Neural crest cell (in vitro differentiated cells): Measurements from ENCODE around the gene PSD4. TPM values are rescaled to one million over a fixed set of nuclear protein-coding genes. Genes with fewer than 3 reads are reported as not detected.
A peak's percentile ranks its signal among the peaks of the same experiment; 100 is the strongest.

Experiments used
- DNase-seq: peaks from one replicate; pipeline ENCODE4 v3.0.0; 2021; ENCODE audit warnings: low read depth, mixed read lengths, low spot score
- H3K27ac Mint-ChIP-seq: one replicate; pipeline ENCODE4 v1.8.0; 2021; ENCODE audit warnings: mild to moderate bottlenecking, mixed read lengths; ENCODE audit not compliant: unreplicated experiment
- H3K27me3 Mint-ChIP-seq: 2 replicates; pipeline ENCODE4 v1.8.0; 2021; ENCODE audit warnings: low read depth, mild to moderate bottlenecking, mixed read lengths
- H3K36me3 Mint-ChIP-seq: 2 replicates; pipeline ENCODE4 v1.8.0; 2021; ENCODE audit warnings: low read depth, mild to moderate bottlenecking, mixed read lengths
- H3K4me1 Mint-ChIP-seq: 2 replicates; pipeline ENCODE4 v1.8.0; 2021; ENCODE audit warnings: mixed read lengths
- H3K4me3 Mint-ChIP-seq: one replicate; pipeline ENCODE4 v1.8.0; 2021; ENCODE audit warnings: mild to moderate bottlenecking, mixed read lengths
- H3K9me3 Mint-ChIP-seq: 2 replicates; pipeline ENCODE4 v1.8.0; 2021; ENCODE audit warnings: mixed read lengths
- total RNA-seq: library from RNA; stranded (reverse); gene quantifications from 2 replicates; pipeline ENCODE4 v1.2.1, GENCODE V29; 2021
- TF ChIP-seq, protein P1 (sequence below): fragments of 200-600 bp; sonication (generic); conservative IDR thresholded peaks from 2 replicates; pipeline ENCODE4 v1.5.0; 2021; ENCODE audit warnings: antibody characterized with exemption, mild to moderate bottlenecking

The PSD4 gene
- total RNA-seq, 1 donor from 2014 or later: 2.9 TPM

DNA sequence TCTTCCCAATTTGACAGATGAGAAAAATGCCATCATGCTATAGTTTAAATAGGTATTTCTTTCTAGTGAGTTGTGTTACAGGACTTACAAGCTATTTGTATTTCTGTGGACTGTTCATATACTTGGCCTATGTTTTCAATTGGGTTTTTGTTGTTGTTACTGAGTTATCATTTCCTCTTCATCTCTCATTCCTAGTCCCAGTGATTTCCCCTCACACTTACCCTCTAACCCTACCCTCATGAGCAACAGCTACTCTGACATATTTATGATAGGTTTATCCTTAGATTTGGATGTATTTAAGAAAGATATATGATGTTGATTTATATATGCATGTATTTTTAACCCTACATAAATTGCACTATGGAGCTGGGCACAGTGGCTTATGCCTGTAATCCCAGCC is 10.9 kb upstream of the PSD4 start:
- no peak for DNase-seq
- TF ChIP-seq, protein P1, sequence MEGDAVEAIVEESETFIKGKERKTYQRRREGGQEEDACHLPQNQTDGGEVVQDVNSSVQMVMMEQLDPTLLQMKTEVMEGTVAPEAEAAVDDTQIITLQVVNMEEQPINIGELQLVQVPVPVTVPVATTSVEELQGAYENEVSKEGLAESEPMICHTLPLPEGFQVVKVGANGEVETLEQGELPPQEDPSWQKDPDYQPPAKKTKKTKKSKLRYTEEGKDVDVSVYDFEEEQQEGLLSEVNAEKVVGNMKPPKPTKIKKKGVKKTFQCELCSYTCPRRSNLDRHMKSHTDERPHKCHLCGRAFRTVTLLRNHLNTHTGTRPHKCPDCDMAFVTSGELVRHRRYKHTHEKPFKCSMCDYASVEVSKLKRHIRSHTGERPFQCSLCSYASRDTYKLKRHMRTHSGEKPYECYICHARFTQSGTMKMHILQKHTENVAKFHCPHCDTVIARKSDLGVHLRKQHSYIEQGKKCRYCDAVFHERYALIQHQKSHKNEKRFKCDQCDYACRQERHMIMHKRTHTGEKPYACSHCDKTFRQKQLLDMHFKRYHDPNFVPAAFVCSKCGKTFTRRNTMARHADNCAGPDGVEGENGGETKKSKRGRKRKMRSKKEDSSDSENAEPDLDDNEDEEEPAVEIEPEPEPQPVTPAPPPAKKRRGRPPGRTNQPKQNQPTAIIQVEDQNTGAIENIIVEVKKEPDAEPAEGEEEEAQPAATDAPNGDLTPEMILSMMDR: no peak
- Mint-ChIP-seq H3K27me3 (peaks cover 8% of the 10 kb centered on the region), H3K36me3 (no peaks in the 10 kb centered on the region), H3K4me3 (no peak overlapping the region), H3K9me3 (no peaks in the 10 kb centered on the region), H3K4me1 (peaks cover 29% of the 10 kb centered on the region), H3K27ac (no peak overlapping the region)

DNA sequence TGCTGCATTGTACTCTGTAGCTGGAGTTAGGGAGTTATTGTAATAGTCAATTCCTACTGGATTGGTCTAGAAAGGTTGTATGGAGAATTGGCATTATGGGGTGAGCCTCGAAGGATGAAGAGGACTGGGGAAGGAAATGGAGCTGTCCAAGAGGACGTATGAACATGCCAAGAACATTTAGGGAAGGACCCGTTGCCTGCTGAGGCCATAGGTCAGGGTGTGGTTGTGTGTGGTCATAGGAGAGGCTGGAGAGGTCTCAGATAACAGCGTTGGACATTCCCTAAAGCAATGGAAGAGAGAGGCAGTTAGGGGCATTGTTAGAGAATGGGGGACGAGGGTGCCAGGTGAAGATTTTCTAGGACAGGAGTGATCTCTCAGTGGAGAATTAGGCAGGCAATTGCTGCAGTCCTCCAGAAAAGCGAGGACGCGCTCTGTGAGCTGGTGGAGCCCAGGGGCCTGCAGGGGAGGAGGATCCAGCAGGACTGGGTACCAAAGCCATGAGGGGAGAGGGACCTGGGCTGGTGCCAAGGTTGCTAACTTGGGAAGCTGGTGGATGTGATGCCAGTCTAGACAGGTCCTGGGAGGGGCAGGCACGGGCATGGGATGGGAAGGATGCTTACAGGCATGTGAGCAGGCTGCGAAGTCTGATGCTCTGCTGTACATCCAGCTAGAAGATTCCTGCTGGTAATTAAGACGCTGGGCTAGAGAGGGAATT is 9.4 kb upstream of the PSD4 start:
- TF ChIP-seq, protein P1: no peak
- H3K27me3 Mint-ChIP-seq: no peaks in the 10 kb centered on the region
- no peak for DNase-seq
- H3K36me3 Mint-ChIP-seq: no peaks in the 10 kb centered on the region
- H3K4me3 Mint-ChIP-seq: no peak overlapping the region
- H3K4me1 Mint-ChIP-seq: peaks cover 25% of the 10 kb centered on the region
- H3K27ac Mint-ChIP-seq: peak overlapping the region; percentile 9
- H3K9me3 Mint-ChIP-seq: no peaks in the 10 kb centered on the region

DNA sequence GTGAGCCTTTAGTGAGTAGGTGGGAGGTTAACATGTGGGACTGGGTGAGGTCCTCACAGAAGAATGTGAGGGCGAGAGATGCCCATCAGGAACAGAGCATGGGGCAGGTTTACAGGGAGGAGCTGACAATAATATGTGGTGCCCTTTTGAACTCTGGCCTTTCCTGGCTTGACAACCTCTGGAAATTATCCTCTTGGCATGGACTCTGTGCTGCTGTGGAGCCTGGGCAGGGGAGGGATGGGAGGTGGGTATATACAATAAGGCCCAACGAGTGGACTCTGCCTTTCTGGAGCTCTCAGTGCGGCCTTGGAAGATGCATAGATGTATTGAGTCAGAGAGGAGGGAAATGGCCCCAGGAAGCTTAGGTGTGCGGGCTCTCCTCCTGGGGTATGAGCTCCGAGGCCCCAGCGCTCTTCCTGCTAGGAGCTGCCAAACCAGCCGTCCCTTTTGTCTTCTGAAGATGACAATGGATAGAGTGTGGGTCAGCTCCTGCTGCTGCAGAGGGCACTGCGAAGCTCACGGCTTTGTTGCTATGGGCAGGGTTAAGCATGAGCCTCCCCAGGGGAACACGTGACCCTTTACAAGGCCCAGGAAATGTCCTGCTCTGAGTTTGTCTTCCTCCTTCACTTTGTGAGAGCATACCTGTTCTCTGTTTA is 8.7 kb upstream of the PSD4 start:
- H3K36me3 Mint-ChIP-seq: no peaks in the 10 kb centered on the region
- H3K4me1 Mint-ChIP-seq: peaks cover 25% of the 10 kb centered on the region
- DNase-seq: peak; percentile 16
- TF ChIP-seq, protein P1: no peak
- H3K27me3 Mint-ChIP-seq: no peaks in the 10 kb centered on the region
- H3K9me3 Mint-ChIP-seq: no peaks in the 10 kb centered on the region
- H3K27ac Mint-ChIP-seq: peak overlapping the region; percentile 9
- H3K4me3 Mint-ChIP-seq: no peak overlapping the region

DNA sequence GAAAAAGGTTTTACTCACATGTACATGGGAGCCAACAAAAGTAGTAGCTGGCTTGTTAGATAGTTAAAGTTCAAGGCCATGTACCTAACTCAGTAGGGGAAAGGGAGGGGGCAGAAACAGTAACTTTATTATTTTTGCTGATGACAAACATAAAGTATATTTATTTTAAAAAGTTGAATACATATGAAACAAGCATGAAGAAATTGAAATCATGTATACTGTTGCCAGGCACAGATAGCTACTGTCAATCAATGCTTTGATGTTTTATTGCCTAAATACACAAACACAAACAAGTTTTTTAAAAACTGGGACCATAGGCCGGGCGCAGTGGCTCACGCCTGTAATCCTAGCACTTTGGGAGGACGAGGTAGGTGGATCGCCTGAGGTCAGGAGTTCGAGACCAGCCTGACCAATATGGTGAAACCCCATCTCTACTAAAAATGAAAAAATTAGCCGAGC is 7.6 kb upstream of the PSD4 start:
- Mint-ChIP-seq H3K4me3 (no peak overlapping the region), H3K27me3 (no peaks in the 10 kb centered on the region), H3K27ac (no peak overlapping the region), H3K9me3 (no peaks in the 10 kb centered on the region), H3K36me3 (no peaks in the 10 kb centered on the region), H3K4me1 (peaks cover 25% of the 10 kb centered on the region)
- TF ChIP-seq, protein P1: no peak
- DNase-seq: no peak

DNA sequence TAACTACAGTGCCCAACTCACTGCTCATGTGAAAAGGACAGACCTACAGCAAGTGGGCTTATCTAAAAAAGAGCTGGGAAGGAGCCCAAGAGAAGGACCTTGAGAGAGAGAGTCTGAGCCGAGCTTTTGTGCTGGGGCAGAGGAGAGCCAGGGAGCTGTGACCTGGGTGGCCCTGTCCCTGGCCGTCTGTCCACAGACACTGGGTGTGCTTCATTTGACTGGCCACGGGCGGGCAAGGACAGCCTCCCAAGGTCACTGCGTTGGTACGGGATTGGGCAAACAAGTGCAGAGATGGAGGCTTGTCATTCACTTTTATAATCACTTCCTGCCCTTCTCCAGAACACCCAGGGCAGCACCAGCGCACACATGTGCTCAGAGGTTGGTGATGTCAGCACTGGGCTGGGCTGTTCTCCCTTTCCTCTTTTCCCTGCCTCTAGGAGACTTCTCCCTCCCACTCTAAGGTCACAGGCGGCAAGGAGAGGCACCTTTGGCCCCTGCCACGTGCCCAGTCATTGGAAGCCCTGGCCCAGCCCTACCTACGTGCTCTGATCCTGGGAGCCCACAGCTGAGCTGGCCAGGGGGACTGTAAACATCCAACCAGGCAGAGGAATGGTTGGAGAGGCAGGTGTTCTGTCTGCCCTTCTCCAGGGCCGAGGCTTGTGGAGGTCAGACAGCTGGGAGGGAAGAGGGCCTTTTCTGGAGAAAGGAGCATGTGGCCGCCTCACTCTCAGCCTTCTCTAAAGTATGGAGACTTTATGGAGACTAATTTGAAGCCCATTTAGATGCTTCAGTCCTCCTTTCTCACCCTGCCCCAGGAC is 6.4 kb upstream of the PSD4 start:
- Mint-ChIP-seq H3K4me3 (no peak overlapping the region), H3K27ac (no peak overlapping the region)
- DNase-seq: no peak

More for the DNA sequence above, 6.4 kb upstream of the PSD4 start:
- H3K36me3 Mint-ChIP-seq: no peaks in the 10 kb centered on the region
- TF ChIP-seq, protein P1: no peak
- H3K9me3 Mint-ChIP-seq: no peaks in the 10 kb centered on the region
- no peaks in the 10 kb centered on the region for H3K27me3 Mint-ChIP-seq
- H3K4me1 Mint-ChIP-seq: peaks cover 25% of the 10 kb centered on the region
